Sigmoid colon (tissue), 7 donors: ENCODE measurements around the gene CLK3. TPM values are rescaled to one million over a fixed set of nuclear protein-coding genes. Genes with fewer than 3 reads are reported as not detected.

Experiments
- DNase-seq: peaks from one replicate; pipeline ENCODE4 v3.0.0-alpha.2; 2019
- H3K27ac ChIP-seq, 4 donors: fragments of 200-600 bp; sonication (generic); one replicate each; pipeline ENCODE4 v1.5.1; 2016 to 2019; ENCODE audit warnings: mild to moderate bottlenecking in 1 of 4
- H3K27me3 ChIP-seq, 3 donors: fragments of 200-600 bp; sonication (generic); one replicate each; pipeline ENCODE4 v1.5.1; 2019; ENCODE audit warnings: mild to moderate bottlenecking in 1 of 3
- H3K36me3 ChIP-seq, 4 donors: fragments of 200-600 bp; sonication (generic); one replicate each; pipeline ENCODE4 v1.5.1; 2016 to 2019
- H3K4me1 ChIP-seq, 4 donors: fragments of 200-600 bp; sonication (generic); one replicate each; pipeline ENCODE4 v1.5.1; 2017 to 2019
- H3K4me3 ChIP-seq, 4 donors: fragments of 200-600 bp; sonication (generic); one replicate each; pipeline ENCODE4 v1.5.1; 2017 to 2019; ENCODE audit warnings: mild to moderate bottlenecking in 2 of 4, moderate library complexity in 1 of 4
- H3K9me3 ChIP-seq, 4 donors: fragments of 200-600 bp in 3 of 4; sonication (generic) in 3 of 4; one replicate each; pipeline versions ENCODE4 v1.5.1 to v1.6.1; 2013 to 2019
- EP300 ChIP-seq, 4 donors: sonication (generic); formaldehyde crosslinking; IDR thresholded peaks; one replicate each; pipeline ENCODE4 v1.6.1; 2017; ENCODE audit warnings: antibody characterized with exemption in 4 of 4
- POLR2A ChIP-seq, 2 donors: fragments of 450-650 bp; IDR thresholded peaks; one replicate each; pipeline ENCODE4 v1.6.1; 2016; ENCODE audit warnings: antibody characterized with exemption in 2 of 2, mild to moderate bottlenecking in 2 of 2, moderate library complexity in 2 of 2
- POLR2AphosphoS5 ChIP-seq, 4 donors: sonication (generic); formaldehyde crosslinking; IDR thresholded peaks; one replicate each; pipeline ENCODE4 v1.6.1; 2017; ENCODE audit warnings: antibody characterized with exemption in 4 of 4
- WGBS, 2 donors: extraction: QIAGEN DNeasy Blood & Tissue Kit; methylation state at CpG; one replicate each; pipeline ENCODE4 v1.1.7; 2013; 5-methylcytosine and 5-hydroxymethylcytosine counted together
- intact Hi-C: fragments of 100-400 bp; cut with DNase I; formaldehyde crosslinking; loops from one replicate; pipeline ENCODE4 v1.15.1; 2023
- polyA plus RNA-seq, 3 donors: library from polyadenylated mRNA; stranded (reverse); fragments of 200-250 nt; gene quantifications; one replicate each; pipeline ENCODE4 v1.2.3, GENCODE V29; 2013
- total RNA-seq, 4 donors: library from RNA; depleted of rRNA; stranded (reverse); fragments of >200 nt; gene quantifications; one replicate each; pipeline ENCODE4 v1.1.0, GENCODE V29; 2016
- TF ChIP-seq, protein P1 (sequence below), 4 experiments: fragments of 450-650 bp in 3 of 4; fragments of 200-600 bp in 1 of 4; IDR thresholded peaks; one replicate each; pipeline ENCODE4 v1.5.1; 2016 to 2019; ENCODE audit warnings: antibody characterized with exemption in 4 of 4, mild to moderate bottlenecking in 3 of 4, moderate library complexity in 2 of 4
- donor health status: healthy with polysubstance abuse.
- donor health status: Bipolar disorder and iron deficiency.
- donor health status: healthy.

The CLK3 gene
- total and polyA plus RNA-seq, 7 donors, result 59.5 to 124 (median 75.5) TPM

DNA sequence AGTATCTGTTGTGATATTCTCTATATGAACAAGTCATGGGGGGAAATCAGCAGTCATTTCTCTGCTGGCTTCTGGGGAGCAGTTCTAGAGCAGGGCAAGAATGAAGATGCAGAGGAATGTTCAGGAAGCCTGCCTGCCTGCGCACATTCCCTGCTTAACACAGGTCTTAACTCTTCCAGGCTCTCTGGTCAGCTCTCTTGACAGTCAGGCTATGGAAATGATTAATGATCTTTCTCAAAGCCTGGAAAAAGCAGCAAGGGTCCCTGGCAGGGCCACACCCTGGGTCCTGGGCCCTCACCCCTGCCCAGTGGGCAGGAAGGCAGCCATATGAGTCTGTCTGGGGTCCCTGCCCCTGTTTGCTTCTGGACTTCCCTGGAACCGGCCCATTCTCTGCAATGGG lies 31.4 kb upstream of the CLK3 start:
- no peak overlapping the region for H3K4me3 ChIP-seq
- no peaks in the 10 kb centered on the region for H3K9me3 ChIP-seq
- no peaks in the 10 kb centered on the region for H3K27me3 ChIP-seq
- DNase-seq, result no peak
- 73 to 86% methylated on average over 2 of the region's 2 CpGs for WGBS, 2 donors
- H3K4me1 ChIP-seq, result no peaks in the 10 kb centered on the region
- TF ChIP-seq EP300 (IDR thresholded peaks at IDR 0.05), result no peak
- TF ChIP-seq POLR2A (IDR thresholded peaks at IDR 0.05), result no peak
- no peak for TF ChIP-seq POLR2AphosphoS5 (IDR thresholded peaks at IDR 0.05)
- TF ChIP-seq, protein P1, sequence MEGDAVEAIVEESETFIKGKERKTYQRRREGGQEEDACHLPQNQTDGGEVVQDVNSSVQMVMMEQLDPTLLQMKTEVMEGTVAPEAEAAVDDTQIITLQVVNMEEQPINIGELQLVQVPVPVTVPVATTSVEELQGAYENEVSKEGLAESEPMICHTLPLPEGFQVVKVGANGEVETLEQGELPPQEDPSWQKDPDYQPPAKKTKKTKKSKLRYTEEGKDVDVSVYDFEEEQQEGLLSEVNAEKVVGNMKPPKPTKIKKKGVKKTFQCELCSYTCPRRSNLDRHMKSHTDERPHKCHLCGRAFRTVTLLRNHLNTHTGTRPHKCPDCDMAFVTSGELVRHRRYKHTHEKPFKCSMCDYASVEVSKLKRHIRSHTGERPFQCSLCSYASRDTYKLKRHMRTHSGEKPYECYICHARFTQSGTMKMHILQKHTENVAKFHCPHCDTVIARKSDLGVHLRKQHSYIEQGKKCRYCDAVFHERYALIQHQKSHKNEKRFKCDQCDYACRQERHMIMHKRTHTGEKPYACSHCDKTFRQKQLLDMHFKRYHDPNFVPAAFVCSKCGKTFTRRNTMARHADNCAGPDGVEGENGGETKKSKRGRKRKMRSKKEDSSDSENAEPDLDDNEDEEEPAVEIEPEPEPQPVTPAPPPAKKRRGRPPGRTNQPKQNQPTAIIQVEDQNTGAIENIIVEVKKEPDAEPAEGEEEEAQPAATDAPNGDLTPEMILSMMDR (IDR thresholded peaks at IDR 0.05), result no peak
- intact Hi-C loops, result no loop called here
- no peak overlapping the region for H3K27ac ChIP-seq
- H3K36me3 ChIP-seq, result peaks cover 0 to 9% (median 0%) of the 10 kb centered on the region in 4 donors

DNA sequence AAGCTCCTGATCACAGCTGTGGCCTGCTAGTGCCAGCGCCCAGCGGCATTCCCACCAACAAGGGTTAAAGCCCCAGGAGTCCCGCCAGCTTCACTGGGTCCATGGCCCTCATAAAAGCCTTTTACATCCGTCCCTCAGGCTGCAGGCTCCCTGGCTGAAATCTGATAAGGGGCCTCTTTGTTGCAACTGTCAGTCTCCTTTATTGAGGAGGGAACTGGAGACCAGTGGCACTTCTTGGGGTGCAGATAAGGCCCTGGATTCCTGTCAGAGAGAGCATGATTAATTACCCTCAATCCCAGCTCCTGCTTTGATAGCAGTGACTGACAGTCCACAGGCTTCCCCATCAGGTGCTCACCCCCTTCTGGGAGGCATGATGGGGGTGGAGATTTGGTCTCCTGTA lies 30.9 kb upstream of the CLK3 start:
- intact Hi-C loops, result no loop called here
- Histone ChIP-seq H3K36me3 (peaks cover 0 to 10% (median under 1%) of the 10 kb centered on the region in 4 donors), H3K9me3 (no peaks in the 10 kb centered on the region), H3K27me3 (no peaks in the 10 kb centered on the region), H3K27ac (no peak overlapping the region), H3K4me1 (no peaks in the 10 kb centered on the region), H3K4me3 (no peak overlapping the region)
- 75 to 82% methylated on average over 4 of the region's 4 CpGs for WGBS, 2 donors
- no peak for DNase-seq
- no peak for TF ChIP-seq POLR2AphosphoS5 (IDR thresholded peaks at IDR 0.05)

DNA sequence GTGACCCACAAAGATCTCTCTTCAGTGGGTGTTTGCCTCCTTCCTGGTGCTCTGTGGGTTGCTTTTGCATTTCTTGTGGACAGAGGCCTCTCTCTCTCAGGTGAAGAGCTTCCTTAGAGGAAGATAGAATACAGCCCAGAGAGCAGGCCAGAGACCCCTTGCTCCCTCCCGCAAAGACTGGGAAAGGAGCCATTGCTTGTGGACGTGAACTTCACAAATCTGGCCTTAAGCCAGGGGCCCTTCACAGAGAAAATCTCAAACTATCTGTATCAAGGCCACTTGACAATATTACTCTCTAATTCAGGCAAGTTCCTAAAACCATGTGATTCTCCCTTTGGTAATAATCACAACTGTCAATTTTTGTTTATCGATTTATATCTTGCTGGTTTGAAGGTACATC lies 30.4 kb upstream of the CLK3 start:
- no peak for TF ChIP-seq POLR2A (IDR thresholded peaks at IDR 0.05)
- TF ChIP-seq, protein P1 (IDR thresholded peaks at IDR 0.05), result no peak
- no peak for TF ChIP-seq POLR2AphosphoS5 (IDR thresholded peaks at IDR 0.05)
- TF ChIP-seq EP300 (IDR thresholded peaks at IDR 0.05), result no peak
- Histone ChIP-seq H3K27me3 (no peaks in the 10 kb centered on the region), H3K4me1 (no peaks in the 10 kb centered on the region), H3K27ac (no peak overlapping the region), H3K9me3 (no peaks in the 10 kb centered on the region), H3K4me3 (no peak overlapping the region), H3K36me3 (peaks cover 0 to 14% (median 3%) of the 10 kb centered on the region in 4 donors)
- no peak for DNase-seq
- intact Hi-C loops, result no loop called here
- 80 to 83% methylated on average over 3 of the region's 3 CpGs for WGBS, 2 donors

DNA sequence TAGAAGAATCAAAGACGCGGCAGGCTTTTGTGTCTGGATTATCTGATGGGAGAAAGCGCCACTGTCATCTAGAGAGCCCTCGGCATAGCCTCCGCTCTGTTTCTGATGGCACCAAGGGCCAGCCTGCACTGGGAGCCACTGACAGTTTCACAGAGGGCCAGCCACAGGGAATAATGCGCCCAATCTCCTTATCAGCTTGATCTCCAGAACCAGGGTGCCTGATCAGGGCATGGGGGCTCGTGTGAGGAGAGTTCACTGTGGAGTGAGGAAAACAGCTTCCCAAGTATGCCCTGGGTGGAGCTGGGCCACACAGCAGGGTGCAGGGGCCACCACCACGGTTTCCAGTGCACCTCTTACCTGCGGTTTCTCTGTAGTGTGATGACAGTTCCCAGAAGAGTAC lies 29.8 kb upstream of the CLK3 start:
- TF ChIP-seq POLR2AphosphoS5 (IDR thresholded peaks at IDR 0.05) (no peak), POLR2A (IDR thresholded peaks at IDR 0.05) (no peak), EP300 (IDR thresholded peaks at IDR 0.05) (no peak)
- TF ChIP-seq, protein P1 (IDR thresholded peaks at IDR 0.05), result no peak
- H3K36me3 ChIP-seq, result peaks cover 0 to 21% (median 6%) of the 10 kb centered on the region in 4 donors
- H3K4me3 ChIP-seq, result no peak overlapping the region
- no peak overlapping the region for H3K27ac ChIP-seq
- no peaks in the 10 kb centered on the region for H3K9me3 ChIP-seq
- H3K4me1 ChIP-seq, result no peaks in the 10 kb centered on the region
- 94 to 95% methylated on average over 9 of the region's 9 CpGs for WGBS, 2 donors
- H3K27me3 ChIP-seq, result no peaks in the 10 kb centered on the region
- intact Hi-C loops, result no loop called here
- DNase-seq, result no peak

DNA sequence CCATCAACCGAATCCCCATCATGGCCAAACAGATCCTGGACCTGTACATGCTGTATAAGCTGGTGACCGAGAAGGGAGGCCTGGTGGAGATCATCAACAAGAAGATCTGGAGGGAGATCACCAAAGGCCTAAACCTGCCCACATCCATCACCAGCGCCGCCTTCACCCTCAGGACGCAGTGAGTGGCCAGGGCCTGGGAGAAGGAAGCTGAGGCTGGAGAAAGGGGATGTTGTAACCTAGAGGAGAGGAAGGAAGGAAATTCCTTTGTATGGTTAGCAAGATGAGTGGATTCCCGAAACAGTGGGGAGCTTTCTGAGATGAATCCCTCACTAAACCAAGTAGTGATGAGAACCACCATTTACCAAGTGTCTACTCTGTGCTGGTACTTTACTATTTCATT lies 25.8 kb upstream of the CLK3 start:
- WGBS, 2 donors, result 94 to 96% methylated on average over 6 of the region's 6 CpGs
- H3K9me3 ChIP-seq, result no peaks in the 10 kb centered on the region
- H3K36me3 ChIP-seq, result peaks cover 8 to 59% (median 19%) of the 10 kb centered on the region in 4 donors
- intact Hi-C loops, result no loop called here
- H3K4me3 ChIP-seq, result no peak overlapping the region
- TF ChIP-seq, protein P1 (IDR thresholded peaks at IDR 0.05), result no peak
- no peak for TF ChIP-seq POLR2AphosphoS5 (IDR thresholded peaks at IDR 0.05)
- H3K4me1 ChIP-seq, result no peaks in the 10 kb centered on the region
- no peaks in the 10 kb centered on the region for H3K27me3 ChIP-seq
- no peak for DNase-seq
- no peak overlapping the region for H3K27ac ChIP-seq
